ENCODE data around the gene TKFC. TPM values are rescaled to one million over a fixed set of nuclear protein-coding genes. Genes with fewer than 3 reads are reported as not detected.
A peak's percentile ranks its signal among the peaks of the same experiment; 100 is the strongest.
"Not testable (repeated sequence)": the region's sequence is repeated elsewhere in the genome, so short reads cannot be mapped to it uniquely, and the experiment has no call there.

Gene TKFC
- total and polyA plus RNA-seq, 8 donors, result 25.6 to 66.7 (median 36.4) TPM

- Histone ChIP-seq H3K36me3 (no peaks in the 10 kb centered on the region), H3K9me3 (no peaks in the 10 kb centered on the region), H3K27ac (no peak overlapping the region), H3K4me1 (no peaks in the 10 kb centered on the region), H3K27me3 (no peaks in the 10 kb centered on the region), H3K4me3 (no peak overlapping the region)
- intact Hi-C loops (cut with DNase I), result no loop called here
- no peak for ATAC-seq
- DNase-seq, result no peak
- no peak for TF ChIP-seq CTCF (IDR thresholded peaks at IDR 0.05)
- FAIRE-seq, result no peak
- WGBS, 2 donors, result 84 to 92% methylated on average over 6 of the region's 6 CpGs
These were observed 44.6 kb downstream of the TKFC start for GRCh38 chr11:61377461-61378160.

GRCh38 chr11:61378713-61379313 lies 45.8 kb downstream of the TKFC start:
- DNase-seq (no peak), ATAC-seq (peak in 3 of 4 donors; percentile 24 to 76 (median 62)), FAIRE-seq (no peak)
- no peaks in the 10 kb centered on the region for H3K4me1 ChIP-seq
- TF ChIP-seq CTCF (IDR thresholded peaks at IDR 0.05), result no peak
- H3K36me3 ChIP-seq, result no peaks in the 10 kb centered on the region
- intact Hi-C loops (cut with DNase I), result no loop called here
- H3K4me3 ChIP-seq, result no peak overlapping the region
- H3K27ac ChIP-seq, result no peak overlapping the region
- WGBS, 2 donors, result 83 to 91% methylated on average over 5 of the region's 5 CpGs
- H3K9me3 ChIP-seq, result no peaks in the 10 kb centered on the region
- H3K27me3 ChIP-seq, result no peaks in the 10 kb centered on the region

GRCh38 chr11:61380884-61381283 lies 47.9 kb downstream of the TKFC start:
- intact Hi-C loops (cut with DNase I), result loop anchor here in 2 of 3 donors (5.0 to 10.0 kb wide), 2 partner anchors 44 to 126 kb away; no protein-coding TSS in a partner anchor
- no peaks in the 10 kb centered on the region for H3K27me3 ChIP-seq
- 88 to 93% methylated on average over 9 of the region's 9 CpGs for WGBS, 2 donors
- TF ChIP-seq CTCF (IDR thresholded peaks at IDR 0.05), result no peak
- no peak overlapping the region for H3K27ac ChIP-seq
- DNase-seq (no peak), ATAC-seq (no peak), FAIRE-seq (no peak)
- H3K9me3 ChIP-seq, result no peaks in the 10 kb centered on the region
- H3K36me3 ChIP-seq, result no peaks in the 10 kb centered on the region
- H3K4me1 ChIP-seq, result no peaks in the 10 kb centered on the region
- no peak overlapping the region for H3K4me3 ChIP-seq

- H3K9me3 ChIP-seq, H3K36me3 ChIP-seq, H3K27ac ChIP-seq, H3K27me3 ChIP-seq, DNase-seq, ATAC-seq, H3K4me3 ChIP-seq, FAIRE-seq, H3K4me1 ChIP-seq: not testable (repeated sequence)
- 91 to 95% methylated on average over 5 of the region's 5 CpGs for WGBS, 2 donors
- intact Hi-C loops (cut with DNase I), result loop anchor here in 2 of 3 donors (5.0 to 10.0 kb wide), 2 partner anchors 47 to 129 kb away; no protein-coding TSS in a partner anchor
These were observed 50.8 kb downstream of the TKFC start for GRCh38 chr11:61383859-61384258.

- 66 to 72% methylated on average over 15 of the region's 15 CpGs for WGBS, 2 donors
- H3K4me1 ChIP-seq, result no peaks in the 10 kb centered on the region
- peak; percentile 16 to 49 (median 20) for ATAC-seq
- FAIRE-seq, result no peak
- no peak for TF ChIP-seq CTCF (IDR thresholded peaks at IDR 0.05)
- H3K4me3 ChIP-seq, result no peak overlapping the region
- intact Hi-C loops (cut with DNase I), result loop anchor here in 2 of 3 donors (5.0 to 10.0 kb wide), 2 partner anchors 47 to 130 kb away; no protein-coding TSS in a partner anchor
- no peak overlapping the region for H3K27ac ChIP-seq
- no peaks in the 10 kb centered on the region for H3K27me3 ChIP-seq
- H3K36me3 ChIP-seq, result no peaks in the 10 kb centered on the region
- DNase-seq, result no peak
- H3K9me3 ChIP-seq, result no peaks in the 10 kb centered on the region
These were observed 51.5 kb downstream of the TKFC start for GRCh38 chr11:61384271-61385242.
